Measurements from ENCODE around the gene UMODL1.
"Not testable (repeated sequence)": the region's sequence is repeated elsewhere in the genome, so short reads cannot be mapped to it uniquely, and the experiment has no call there.

Gene UMODL1

GRCh38 chr21:42112857-42113256, 41.7 kb downstream of the UMODL1 start:
- DNase-seq (ENCODE audit: low read depth), result no peak

- DNase-seq (ENCODE audit: low read depth), result no peak
These were observed 42.9 kb downstream of the UMODL1 start for GRCh38 chr21:42113926-42114409.

- no peak for DNase-seq (ENCODE audit: low read depth)
These were observed 43.5 kb downstream of the UMODL1 start for GRCh38 chr21:42114646-42115045.

GRCh38 chr21:42115136-42115683, 44.1 kb downstream of the UMODL1 start:
- DNase-seq (ENCODE audit: low read depth), result no peak

GRCh38 chr21:42116551-42116950, 45.4 kb downstream of the UMODL1 start:
- DNase-seq (ENCODE audit: low read depth), result not testable (repeated sequence)

GRCh38 chr21:42117229-42117966, 46.3 kb downstream of the UMODL1 start:
- peak; percentile 56 for DNase-seq (ENCODE audit: low read depth)

- no peak for DNase-seq (ENCODE audit: low read depth)
These were observed 47.1 kb downstream of the UMODL1 start for GRCh38 chr21:42117967-42118780.

GRCh38 chr21:42118901-42119300, 47.8 kb downstream of the UMODL1 start:
- no peak for DNase-seq (ENCODE audit: low read depth)

GRCh38 chr21:42120101-42120902, 49.2 kb downstream of the UMODL1 start:
- DNase-seq (ENCODE audit: low read depth), result no peak

- DNase-seq (ENCODE audit: low read depth), result no peak
These were observed 49.9 kb downstream of the UMODL1 start for GRCh38 chr21:42120903-42121535.

- DNase-seq (ENCODE audit: low read depth), result no peak
These were observed 50.7 kb downstream of the UMODL1 start for GRCh38 chr21:42121794-42122193.

- DNase-seq (ENCODE audit: low read depth), result no peak
These were observed 51.3 kb downstream of the UMODL1 start for GRCh38 chr21:42122398-42122797.

GRCh38 chr21:42122808-42123207, 51.7 kb downstream of the UMODL1 start:
- no peak for DNase-seq (ENCODE audit: low read depth)

GRCh38 chr21:42123219-42123908, 52.2 kb downstream of the UMODL1 start:
- no peak for DNase-seq (ENCODE audit: low read depth)

- no peak for DNase-seq (ENCODE audit: low read depth)
These were observed 53.0 kb downstream of the UMODL1 start for GRCh38 chr21:42124081-42124480.

GRCh38 chr21:42124826-42125570, 53.9 kb downstream of the UMODL1 start:
- no peak for DNase-seq (ENCODE audit: low read depth)

GRCh38 chr21:42125571-42126544, 54.7 kb downstream of the UMODL1 start:
- DNase-seq (ENCODE audit: low read depth), result no peak

GRCh38 chr21:42127164-42128150, 56.3 kb downstream of the UMODL1 start:
- no peak for DNase-seq (ENCODE audit: low read depth)
